Measurements from ENCODE around the gene PRKCE. TPM values are rescaled to one million over a fixed set of nuclear protein-coding genes. Genes with fewer than 3 reads are reported as not detected.

The PRKCE gene
- total and polyA plus RNA-seq, 2 donors (not counting 3 experiments of a cell fraction or from before 2014, with no cell fraction given) = 27.9 to 33.9 TPM

- intact Hi-C loops (cut with micrococcal nuclease) = no loop called here
- ChIA-PET CTCF (interaction anchor here (1.1 kb wide), 1 partner anchor 23 kb away, joined by 3 read pairs; no protein-coding TSS in a partner anchor), POLR2A (no interaction called here)
- Histone ChIP-seq H3K4me3 (replicated peaks in 1 of 3; ENCODE audit: insufficient read depth in 1 of 3, low read depth in 1 of 3, low read length in 3 of 3) (no peak overlapping the region), H3K27me3 (ENCODE audit: control insufficient read depth in 2 of 2, insufficient read depth in 2 of 2, low read length in 2 of 2) (no peaks in the 10 kb centered on the region), H2AFZ (ENCODE audit: low read depth, low read length) (no peak overlapping the region), H3K27ac (ENCODE audit: insufficient read depth, low read depth, low read length) (no peak overlapping the region), H3K9me1 (replicated peaks; ENCODE audit: control insufficient read depth, extremely low read depth, insufficient read depth, low read length) (no peaks in the 10 kb centered on the region), H3K4me1 (ENCODE audit: control insufficient read depth, extremely low read depth, insufficient read depth, low read length) (no peaks in the 10 kb centered on the region), H4K20me1 (replicated peaks; ENCODE audit: control insufficient read depth, extremely low read depth, insufficient read depth, low read length) (no peaks in the 10 kb centered on the region), H3K79me2 (ENCODE audit: control insufficient read depth, insufficient read depth, low read length) (no peaks in the 10 kb centered on the region), H3K4me2 (ENCODE audit: insufficient read depth, low read length) (no peak overlapping the region), H3K9me3 (replicated peaks; ENCODE audit: control insufficient read depth, insufficient read depth, low read length) (peaks cover 3% of the 10 kb centered on the region), H3K9ac (replicated peaks; ENCODE audit: extremely low read depth, insufficient read depth, low read length) (no peak overlapping the region), H3K36me3 (ENCODE audit: control insufficient read depth in 2 of 2, extremely low read depth in 1 of 2, insufficient read depth in 2 of 2, low read length in 2 of 2) (no peaks in the 10 kb centered on the region)
- no TSS peak for BruUV-seq (replicated peaks)
- FAIRE-seq (no peak), DNase-seq (ENCODE audit: low read depth, low spot score) (peak; percentile 48)
- TF ChIP-seq MAX (IDR thresholded peaks at IDR 0.05; ENCODE audit: insufficient read depth, insufficient read length) = peak; percentile 43
- TF ChIP-seq JUN (IDR thresholded peaks at IDR 0.05; ENCODE audit: borderline replicate concordance, insufficient read depth, insufficient read length, low read depth) = no peak
- TF ChIP-seq, protein P1, sequence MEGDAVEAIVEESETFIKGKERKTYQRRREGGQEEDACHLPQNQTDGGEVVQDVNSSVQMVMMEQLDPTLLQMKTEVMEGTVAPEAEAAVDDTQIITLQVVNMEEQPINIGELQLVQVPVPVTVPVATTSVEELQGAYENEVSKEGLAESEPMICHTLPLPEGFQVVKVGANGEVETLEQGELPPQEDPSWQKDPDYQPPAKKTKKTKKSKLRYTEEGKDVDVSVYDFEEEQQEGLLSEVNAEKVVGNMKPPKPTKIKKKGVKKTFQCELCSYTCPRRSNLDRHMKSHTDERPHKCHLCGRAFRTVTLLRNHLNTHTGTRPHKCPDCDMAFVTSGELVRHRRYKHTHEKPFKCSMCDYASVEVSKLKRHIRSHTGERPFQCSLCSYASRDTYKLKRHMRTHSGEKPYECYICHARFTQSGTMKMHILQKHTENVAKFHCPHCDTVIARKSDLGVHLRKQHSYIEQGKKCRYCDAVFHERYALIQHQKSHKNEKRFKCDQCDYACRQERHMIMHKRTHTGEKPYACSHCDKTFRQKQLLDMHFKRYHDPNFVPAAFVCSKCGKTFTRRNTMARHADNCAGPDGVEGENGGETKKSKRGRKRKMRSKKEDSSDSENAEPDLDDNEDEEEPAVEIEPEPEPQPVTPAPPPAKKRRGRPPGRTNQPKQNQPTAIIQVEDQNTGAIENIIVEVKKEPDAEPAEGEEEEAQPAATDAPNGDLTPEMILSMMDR (IDR thresholded peaks at IDR 0.05; ENCODE audit: extremely low read depth in 1 of 2, insufficient read depth in 1 of 2, low read depth in 1 of 2, low read length in 2 of 2) = no peak
- no peak for TF ChIP-seq FOS (IDR thresholded peaks at IDR 0.05; ENCODE audit: borderline replicate concordance, insufficient read depth, low read length)
- TF ChIP-seq GATA2 (IDR thresholded peaks at IDR 0.05; ENCODE audit: insufficient read depth, insufficient read length, low read depth, low read length) = no peak
- no peak for TF ChIP-seq EZH2 (IDR thresholded peaks at IDR 0.05; ENCODE audit: borderline replicate concordance, low read depth, low read length, severe bottlenecking)
- dilution Hi-C loops (cut with MboI; ENCODE audit: extremely low pct_ligation_motif_present, low sequenced_read_pairs) = no loop called here
Observed at GRCh38 chr2:45826884-45827635, 175.6 kb downstream of the PRKCE start.
